D341Med (cell line): ENCODE results near the gene ACOT11.

ENCODE experiments used
- DNase-seq: peaks from one replicate; pipeline ENCODE4 v3.0.0; 2012; ENCODE audit warnings: low spot score

Gene ACOT11

GRCh38 chr1:54645806-54646676 is 98.0 kb downstream of the ACOT11 start:
- DNase-seq = no peak

GRCh38 chr1:54649130-54649898 is 101.3 kb downstream of the ACOT11 start:
- DNase-seq = no peak

GRCh38 chr1:54649921-54650320 is 101.9 kb downstream of the ACOT11 start:
- DNase-seq = no peak

GRCh38 chr1:54650417-54650816 is 102.4 kb downstream of the ACOT11 start:
- no peak for DNase-seq

- DNase-seq = no peak
Measured at GRCh38 chr1:54651608-54652007, 103.6 kb downstream of the ACOT11 start.

GRCh38 chr1:54652168-54652567 is 104.1 kb downstream of the ACOT11 start:
- no peak for DNase-seq

- DNase-seq = no peak
Measured at GRCh38 chr1:54653036-54653435, 105.0 kb downstream of the ACOT11 start.

GRCh38 chr1:54658164-54658913 is 110.3 kb downstream of the ACOT11 start:
- no peak for DNase-seq
